Central memory CD4-positive, alpha-beta T cell (primary cell): ENCODE data around the gene FDX2.

ENCODE experiments used
- DNase-seq: peaks from one replicate; pipeline ENCODE4 v3.0.0; 2022

Gene FDX2

GRCh38 chr19:10332965-10333757 lies 17.3 kb upstream of the FDX2 start, which contains the start of gene RAVER1:
Gene RAVER1 (minus strand): TSS chr19:10333529. CDS start chr19:10333507, 22 bp downstream.
- DNase-seq: peak; percentile 97

- DNase-seq: no peak
Measured at GRCh38 chr19:10332158-10332964, 16.5 kb upstream of the FDX2 start.

- DNase-seq: no peak
Measured at GRCh38 chr19:10329555-10329954, 13.7 kb upstream of the FDX2 start.

- no peak for DNase-seq
Measured at GRCh38 chr19:10328558-10329429, 13.0 kb upstream of the FDX2 start.

- no peak for DNase-seq
Measured at GRCh38 chr19:10327793-10328192, 12.0 kb upstream of the FDX2 start.

GRCh38 chr19:10325732-10326131 lies 9.9 kb upstream of the FDX2 start:
- DNase-seq: no peak

- no peak for DNase-seq
Measured at GRCh38 chr19:10321874-10322835, 6.3 kb upstream of the FDX2 start.

GRCh38 chr19:10321417-10321797 lies 5.6 kb upstream of the FDX2 start:
- no peak for DNase-seq

- no peak for DNase-seq
Measured at GRCh38 chr19:10320602-10321416, 5.0 kb upstream of the FDX2 start.

GRCh38 chr19:10318807-10319682 lies 3.2 kb upstream of the FDX2 start:
- no peak for DNase-seq

- no peak for DNase-seq
Measured at GRCh38 chr19:10317857-10318462, 2.1 kb upstream of the FDX2 start.

- DNase-seq: no peak
Measured at GRCh38 chr19:10317045-10317856, 1.4 kb upstream of the FDX2 start.

- no peak for DNase-seq
Measured at GRCh38 chr19:10316229-10317044, 622 bp upstream of the FDX2 start.

GRCh38 chr19:10309423-10309822 lies 6.4 kb downstream of the FDX2 start, which contains the start of gene ZGLP1:
Gene ZGLP1 (minus strand): TSS chr19:10309815.
- no peak for DNase-seq

- no peak for DNase-seq
Measured at GRCh38 chr19:10306327-10306726, 9.5 kb downstream of the FDX2 start.

- no peak for DNase-seq
Measured at GRCh38 chr19:10305139-10305806, 10.5 kb downstream of the FDX2 start.
